HEK293T (cell line): ENCODE results near the gene LGR6.

Experiments used
- CTCF ChIA-PET: fragments of 350-600 bp; formaldehyde crosslinking; extraction: SDS; loops from one replicate; lab custom pipeline; 2021; ENCODE audit warnings: antibody characterized with exemption, inconsistent platforms; lab: Yijun Ruan, JAX
- POLR2A ChIA-PET: fragments of 350-600 bp; formaldehyde crosslinking; extraction: SDS; loops from one replicate; lab custom pipeline; 2020; ENCODE audit warnings: antibody characterized with exemption, inconsistent platforms; lab: Yijun Ruan, JAX
- DNase-seq: peaks from one replicate; pipeline ENCODE4 v3.0.0; 2012; ENCODE audit warnings: mixed read lengths; ENCODE audit errors: extremely low spot score
- ARNT ChIP-seq: fragments of 450-650 bp; IDR thresholded peaks from 2 replicates; pipeline ENCODE4 v1.6.1; 2017; ENCODE audit warnings: mild to moderate bottlenecking
- BHLHE40 ChIP-seq: fragments of 450-650 bp; IDR thresholded peaks from 2 replicates; pipeline ENCODE4 v1.6.1; 2016; ENCODE audit warnings: mild to moderate bottlenecking, moderate library complexity, borderline replicate concordance
- CTBP1 ChIP-seq: fragments of 450-650 bp; IDR thresholded peaks from 2 replicates; pipeline ENCODE4 v1.6.1; 2016; ENCODE audit warnings: borderline replicate concordance
- ELF4 ChIP-seq: fragments of 450-650 bp; IDR thresholded peaks from 2 replicates; pipeline ENCODE4 v1.6.1; 2017; ENCODE audit warnings: antibody characterized with exemption
- FOXA1 ChIP-seq: fragments of 450-650 bp; IDR thresholded peaks from 2 replicates; pipeline ENCODE4 v1.6.1; 2016; ENCODE audit warnings: mild to moderate bottlenecking
- FOXK2 ChIP-seq: fragments of 450-650 bp; IDR thresholded peaks from 2 replicates; pipeline ENCODE4 v1.6.1; 2016; ENCODE audit warnings: mild to moderate bottlenecking
- FOXM1 ChIP-seq: fragments of 450-650 bp; IDR thresholded peaks from 2 replicates; pipeline ENCODE4 v1.6.1; 2017; ENCODE audit warnings: mild to moderate bottlenecking, borderline replicate concordance
- HDGF ChIP-seq: fragments of 450-650 bp; IDR thresholded peaks from 2 replicates; pipeline ENCODE4 v1.6.1; 2017; ENCODE audit warnings: antibody characterized with exemption, borderline replicate concordance
- L3MBTL2 ChIP-seq: fragments of 450-650 bp; conservative IDR thresholded peaks from 2 replicates; pipeline ENCODE4 v1.6.1; 2016; ENCODE audit warnings: mild to moderate bottlenecking
- LEF1 ChIP-seq: fragments of 450-650 bp; IDR thresholded peaks from 2 replicates; pipeline ENCODE4 v1.6.1; 2017; ENCODE audit warnings: mild to moderate bottlenecking, borderline replicate concordance
- NFRKB ChIP-seq: fragments of 450-650 bp; IDR thresholded peaks from 2 replicates; pipeline ENCODE4 v1.6.1; 2016; ENCODE audit warnings: mild to moderate bottlenecking, moderate library complexity
- SP1 ChIP-seq: fragments of 450-650 bp; IDR thresholded peaks from 2 replicates; pipeline ENCODE4 v1.6.1; 2017
- SUZ12 ChIP-seq: fragments of 450-650 bp; IDR thresholded peaks from 2 replicates; pipeline ENCODE4 v1.6.1; 2016; ENCODE audit warnings: mild to moderate bottlenecking
- TARDBP ChIP-seq: fragments of 450-650 bp; IDR thresholded peaks from 2 replicates; pipeline ENCODE4 v1.6.1; 2016
- ZNF384 ChIP-seq: fragments of 450-650 bp; IDR thresholded peaks from 2 replicates; pipeline ENCODE4 v1.6.1; 2016
- TF ChIP-seq, protein P1 (sequence below): fragments of 450-650 bp; IDR thresholded peaks from 2 replicates; pipeline ENCODE4 v1.6.1; 2016

The LGR6 gene

DNA sequence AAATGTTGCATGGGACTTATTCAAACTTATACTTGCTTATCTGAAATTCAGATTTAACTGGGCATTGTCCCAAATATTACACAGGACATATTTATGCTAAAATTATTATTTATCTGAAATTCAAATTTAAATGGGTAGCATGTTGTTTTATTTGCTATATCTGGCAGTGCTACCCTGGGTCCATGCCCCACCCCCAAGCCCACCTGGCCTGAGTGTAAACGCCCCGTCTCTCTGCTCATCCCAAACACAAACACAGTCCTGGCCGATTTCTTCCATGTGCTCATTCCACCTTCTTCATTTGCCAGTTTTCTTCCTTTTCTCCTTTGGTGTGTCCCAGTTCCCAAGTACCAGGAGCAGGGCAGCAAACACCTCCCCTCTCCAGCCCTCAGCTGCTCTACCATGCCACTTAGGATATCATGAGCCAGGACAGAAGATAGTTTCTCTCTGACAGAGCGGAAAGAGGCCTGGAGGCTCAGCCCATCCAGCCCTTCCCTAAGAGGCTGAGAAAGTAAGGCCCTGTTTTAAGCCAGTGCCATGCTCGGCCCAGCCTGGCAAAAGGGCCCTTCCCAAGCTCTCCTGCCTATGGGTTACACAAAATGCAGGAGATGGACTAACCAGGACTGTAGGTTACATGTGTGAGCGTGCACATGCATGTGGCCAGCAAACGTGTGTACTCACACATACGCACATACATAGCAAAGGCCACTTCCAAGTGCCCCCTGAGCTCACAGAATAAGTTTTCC lies 78.7 kb downstream of the LGR6 start:
- ChIA-PET POLR2A (no interaction called here), CTCF (interaction anchor here (0.5 kb wide), 1 partner anchor 58 kb away, joined by 4 read pairs; no protein-coding TSS in a partner anchor)
- no peak for DNase-seq
- no peak for TF ChIP-seq FOXK2
- TF ChIP-seq ELF4: no peak
- TF ChIP-seq, protein P1, sequence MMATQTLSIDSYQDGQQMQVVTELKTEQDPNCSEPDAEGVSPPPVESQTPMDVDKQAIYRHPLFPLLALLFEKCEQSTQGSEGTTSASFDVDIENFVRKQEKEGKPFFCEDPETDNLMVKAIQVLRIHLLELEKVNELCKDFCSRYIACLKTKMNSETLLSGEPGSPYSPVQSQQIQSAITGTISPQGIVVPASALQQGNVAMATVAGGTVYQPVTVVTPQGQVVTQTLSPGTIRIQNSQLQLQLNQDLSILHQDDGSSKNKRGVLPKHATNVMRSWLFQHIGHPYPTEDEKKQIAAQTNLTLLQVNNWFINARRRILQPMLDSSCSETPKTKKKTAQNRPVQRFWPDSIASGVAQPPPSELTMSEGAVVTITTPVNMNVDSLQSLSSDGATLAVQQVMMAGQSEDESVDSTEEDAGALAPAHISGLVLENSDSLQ: no peak
- no peak for TF ChIP-seq NFRKB

DNA sequence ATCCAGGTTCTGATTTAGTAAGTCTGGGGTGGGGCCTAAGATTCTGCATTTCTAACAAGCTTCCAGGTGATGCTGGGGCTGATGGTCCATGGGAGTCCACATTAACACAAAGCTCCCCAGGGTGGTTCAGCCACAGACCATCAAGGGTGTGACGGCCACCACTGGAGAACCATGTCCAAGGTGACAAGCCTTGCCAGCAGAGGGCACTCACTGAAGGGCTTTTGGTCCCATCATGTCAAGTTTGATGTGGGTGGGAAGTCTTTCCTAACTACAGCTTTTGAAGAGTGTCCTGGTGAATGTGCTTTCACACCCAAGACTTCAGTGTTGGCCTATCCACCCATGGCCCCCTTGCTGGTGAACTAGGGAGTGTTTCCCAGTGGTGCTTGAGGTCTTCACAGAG lies 81.0 kb downstream of the LGR6 start:
- ChIA-PET POLR2A (interaction anchor here (1.2 kb wide), 1 partner anchor 9 kb away, joined by 4 read pairs; no protein-coding TSS in a partner anchor), CTCF (interaction anchor here (0.7 to 1.2 kb wide), 7 partner anchors 18 to 64 kb away, joined by 3 read pairs; no protein-coding TSS in a partner anchor)
- DNase-seq: peak; percentile 54
- TF ChIP-seq ELF4 (no peak), BHLHE40 (no peak), L3MBTL2 (no peak), FOXA1 (no peak)

GRCh38 chr1:202275061-202275770 lies 81.6 kb downstream of the LGR6 start:
- no peak for TF ChIP-seq FOXA1
- no peak for TF ChIP-seq HDGF
- TF ChIP-seq BHLHE40: no peak
- TF ChIP-seq SP1: no peak
- TF ChIP-seq SUZ12: no peak
- TF ChIP-seq, protein P1: no peak
- no peak for TF ChIP-seq ELF4
- TF ChIP-seq FOXM1: no peak
- no peak for TF ChIP-seq FOXK2
- TF ChIP-seq CTBP1: no peak
- TF ChIP-seq ARNT: no peak
- no peak for TF ChIP-seq L3MBTL2
- POLR2A ChIA-PET: interaction anchor here (1.2 kb wide), 1 partner anchor 9 kb away, joined by 4 read pairs; no protein-coding TSS in a partner anchor
- no peak for DNase-seq
- CTCF ChIA-PET: interaction anchor here (1.0 to 1.2 kb wide), 4 partner anchors 19 to 63 kb away, joined by 3 read pairs; no protein-coding TSS in a partner anchor

- no peak for DNase-seq
- ChIA-PET POLR2A (no interaction called here), CTCF (no interaction called here)
- TF ChIP-seq NFRKB: no peak
- TF ChIP-seq SUZ12: no peak
- TF ChIP-seq FOXM1: no peak
- TF ChIP-seq L3MBTL2: no peak
- no peak for TF ChIP-seq FOXA1
- TF ChIP-seq, protein P1: no peak
- no peak for TF ChIP-seq TARDBP
- no peak for TF ChIP-seq ARNT
- TF ChIP-seq ELF4: no peak
- TF ChIP-seq FOXK2: no peak
Observed at GRCh38 chr1:202276081-202276715, 82.6 kb downstream of the LGR6 start.

DNA sequence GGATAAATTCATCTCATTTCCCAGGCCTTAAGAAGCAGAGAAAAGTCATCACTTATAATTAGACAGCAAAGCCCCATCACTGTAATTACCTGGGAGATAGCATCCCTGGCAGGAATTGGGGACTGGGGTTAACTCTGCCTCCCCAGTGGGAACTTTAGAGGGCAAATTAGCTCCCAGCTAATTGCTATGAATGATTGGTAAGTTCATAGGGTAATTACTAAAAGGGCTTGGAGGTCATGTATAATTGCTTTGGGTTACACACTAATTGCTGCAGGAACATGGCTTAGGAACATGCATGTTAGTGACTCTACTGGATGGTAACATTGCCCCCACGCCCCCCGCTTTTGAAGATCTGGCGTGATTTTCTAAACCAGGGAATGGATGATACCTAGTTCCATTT lies 83.3 kb downstream of the LGR6 start:
- CTCF ChIA-PET: no interaction called here

More for the DNA sequence above, 83.3 kb downstream of the LGR6 start:
- no peak for DNase-seq
- POLR2A ChIA-PET: no interaction called here
- TF ChIP-seq LEF1 (no peak), ARNT (no peak), SUZ12 (no peak), ZNF384 (no peak), ELF4 (no peak), L3MBTL2 (no peak), CTBP1 (no peak), BHLHE40 (no peak), SP1 (no peak), NFRKB (no peak)
- TF ChIP-seq, protein P1: no peak
